GM12874 (cell line): ENCODE results near the gene PFKFB4.

Source experiments
- CTCF ChIP-seq: IDR thresholded peaks from 2 replicates; pipeline ENCODE4 v1.5.1; 2011; ENCODE audit warnings: low read depth, mild to moderate bottlenecking, control low read depth, low read length, moderate library complexity; ENCODE audit not compliant: insufficient read depth

Gene PFKFB4

GRCh38 chr3:48505968-48506504 lies 50.6 kb downstream of the PFKFB4 start:
- TF ChIP-seq CTCF = no peak

- no peak for TF ChIP-seq CTCF
Measured at GRCh38 chr3:48505146-48505545, 51.5 kb downstream of the PFKFB4 start.

GRCh38 chr3:48504051-48504946 lies 52.3 kb downstream of the PFKFB4 start, which contains the start of gene SHISA5:
Gene SHISA5, minus strand, starts transcription at chr3:48504174. Its CDS starts 80 bp downstream, at chr3:48504094.
- TF ChIP-seq CTCF = no peak

- no peak for TF ChIP-seq CTCF
Measured at GRCh38 chr3:48503401-48504050, 53.1 kb downstream of the PFKFB4 start.

GRCh38 chr3:48502728-48503168 lies 53.9 kb downstream of the PFKFB4 start:
- no peak for TF ChIP-seq CTCF

GRCh38 chr3:48502121-48502520 lies 54.5 kb downstream of the PFKFB4 start:
- TF ChIP-seq CTCF = no peak

- TF ChIP-seq CTCF = no peak
Measured at GRCh38 chr3:48501196-48501595, 55.4 kb downstream of the PFKFB4 start.
